HUES48 (cell line): ENCODE results near the gene MAGED2.

Experiments
- H3K27ac ChIP-seq: one replicate; pipeline ENCODE4 v1.7.0; 2013; ENCODE audit warnings: low read depth, low read length, inconsistent platforms
- H3K27me3 ChIP-seq: 2 replicates; pipeline ENCODE4 v1.6.1; 2013; ENCODE audit warnings: mild to moderate bottlenecking, low read length; ENCODE audit not compliant: control insufficient read depth, insufficient read depth
- H3K36me3 ChIP-seq: 2 replicates; pipeline ENCODE4 v1.6.1; 2013; ENCODE audit warnings: low read length; ENCODE audit not compliant: control insufficient read depth, insufficient read depth
- H3K4me1 ChIP-seq: 2 replicates; pipeline ENCODE4 v1.6.1; 2013; ENCODE audit warnings: mild to moderate bottlenecking, low read length; ENCODE audit not compliant: control insufficient read depth, insufficient read depth
- H3K4me3 ChIP-seq: 2 replicates; pipeline ENCODE4 v1.5.1; 2013; ENCODE audit warnings: mild to moderate bottlenecking, low read depth, low read length
- H3K9ac ChIP-seq: 2 replicates; pipeline ENCODE4 v1.6.1; 2013; ENCODE audit warnings: mild to moderate bottlenecking, low read depth, low read length, moderate library complexity
- H3K9me3 ChIP-seq: 2 replicates; pipeline ENCODE4 v1.6.1; 2013; ENCODE audit warnings: low read length; ENCODE audit not compliant: control insufficient read depth, insufficient read depth

The MAGED2 gene

GRCh38 chrX:54865208-54865607 lies 57.7 kb downstream of the MAGED2 start:
- Histone ChIP-seq H3K36me3 (no peaks in the 10 kb centered on the region), H3K4me1 (no peaks in the 10 kb centered on the region), H3K9me3 (peaks cover 20% of the 10 kb centered on the region; the same call in 1 of the 2 replicates), H3K9ac (no peak overlapping the region), H3K4me3 (no peak overlapping the region), H3K27ac (no peak overlapping the region), H3K27me3 (no peaks in the 10 kb centered on the region)
